Endometrial microvascular endothelial cells (primary cell): ENCODE results near the gene TRHDE. TPM values are rescaled to one million over a fixed set of nuclear protein-coding genes. Genes with fewer than 3 reads are reported as not detected.

Source experiments
- in situ Hi-C: cut with HindIII; loops from 2 replicates; pipeline ENCODE4 v1.10.0; 2017; ENCODE audit warnings: low sequenced_read_pairs, low pct_unique_long_range_greater_than_20kb; ENCODE audit errors: inconsistent ontology term
- total RNA-seq: library from RNA; depleted of rRNA; stranded (reverse); fragments of >200 nt; gene quantifications from one replicate; pipeline ENCODE4 v1.2.3, GENCODE V29; 2015; ENCODE audit errors: inconsistent ontology term

Gene TRHDE
- total RNA-seq, 1 donor from 2014 or later: 0.28 TPM

GRCh38 chr12:72272731-72273498, 745 bp downstream of the TRHDE start:
- in situ Hi-C loops: no loop called here

- in situ Hi-C loops: no loop called here
Observed at GRCh38 chr12:72273499-72273837, 1.3 kb downstream of the TRHDE start.

GRCh38 chr12:72273851-72274351, 1.7 kb downstream of the TRHDE start:
- in situ Hi-C loops: no loop called here

GRCh38 chr12:72274931-72275330, 2.8 kb downstream of the TRHDE start:
- in situ Hi-C loops: no loop called here

GRCh38 chr12:72275526-72275925, 3.4 kb downstream of the TRHDE start:
- in situ Hi-C loops: no loop called here

GRCh38 chr12:72276181-72276805, 4.1 kb downstream of the TRHDE start:
- in situ Hi-C loops: no loop called here

- in situ Hi-C loops: no loop called here
Observed at GRCh38 chr12:72277415-72277814, 5.2 kb downstream of the TRHDE start.

- in situ Hi-C loops: no loop called here
Observed at GRCh38 chr12:72278894-72279293, 6.7 kb downstream of the TRHDE start.

- in situ Hi-C loops: no loop called here
Observed at GRCh38 chr12:72281126-72281525, 9.0 kb downstream of the TRHDE start.

GRCh38 chr12:72282721-72283120, 10.6 kb downstream of the TRHDE start:
- in situ Hi-C loops: no loop called here

- in situ Hi-C loops: no loop called here
Observed at GRCh38 chr12:72285861-72286260, 13.7 kb downstream of the TRHDE start.

- in situ Hi-C loops: no loop called here
Observed at GRCh38 chr12:72286526-72286925, 14.4 kb downstream of the TRHDE start.

- in situ Hi-C loops: no loop called here
Observed at GRCh38 chr12:72288436-72288835, 16.3 kb downstream of the TRHDE start.

GRCh38 chr12:72288911-72289310, 16.7 kb downstream of the TRHDE start:
- in situ Hi-C loops: no loop called here

GRCh38 chr12:72289633-72290032, 17.5 kb downstream of the TRHDE start:
- in situ Hi-C loops: no loop called here

- in situ Hi-C loops: no loop called here
Observed at GRCh38 chr12:72291175-72291574, 19.0 kb downstream of the TRHDE start.

GRCh38 chr12:72293701-72294100, 21.5 kb downstream of the TRHDE start:
- in situ Hi-C loops: no loop called here

- in situ Hi-C loops: no loop called here
Observed at GRCh38 chr12:72295101-72295500, 22.9 kb downstream of the TRHDE start.

GRCh38 chr12:72295744-72296143, 23.6 kb downstream of the TRHDE start:
- in situ Hi-C loops: no loop called here

GRCh38 chr12:72296389-72296788, 24.2 kb downstream of the TRHDE start:
- in situ Hi-C loops: no loop called here
